Measurements from ENCODE around the gene RSPH10B2. TPM values are rescaled to one million over a fixed set of nuclear protein-coding genes. Genes with fewer than 3 reads are reported as not detected.
A peak's percentile ranks its signal among the peaks of the same experiment; 100 is the strongest.
"Not testable (repeated sequence)": the region's sequence is repeated elsewhere in the genome, so short reads cannot be mapped to it uniquely, and the experiment has no call there.

Gene RSPH10B2
- total and polyA plus RNA-seq, 2 donors (not counting 1 experiment from before 2014, with no cell fraction given): 0.02 to 0.66 TPM

- not testable (repeated sequence) for H3K27me3 ChIP-seq (ENCODE audit: control insufficient read depth, insufficient read depth, low read length); H3K9me3 ChIP-seq (ENCODE audit: control insufficient read depth, insufficient read depth, low read depth, low read length); H2AFZ ChIP-seq (ENCODE audit: low read length); H3K4me3 ChIP-seq (replicated peaks in 1 of 4; ENCODE audit: control extremely low read depth in 1 of 4, insufficient read depth in 1 of 4, low read depth in 3 of 4, low read length in 4 of 4); H3K79me2 ChIP-seq (ENCODE audit: control insufficient read depth, insufficient read depth, low read length); H4K20me1 ChIP-seq (ENCODE audit: control insufficient read depth, extremely low read depth, insufficient read depth, low read length); H3K9ac ChIP-seq (ENCODE audit: insufficient read depth, low read length); H3K4me1 ChIP-seq (ENCODE audit: control insufficient read depth, extremely low read depth, insufficient read depth, low read length); H3K27ac ChIP-seq (ENCODE audit: insufficient read depth, low read length); H3K36me3 ChIP-seq (ENCODE audit: control insufficient read depth, insufficient read depth, low read length); H3K4me2 ChIP-seq (ENCODE audit: extremely low read depth, insufficient read depth, low read length); DNase-seq (ENCODE audit: low read depth in 2 of 2)
Observed at GRCh38 chr7:6807959-6808358, 54.1 kb downstream of the RSPH10B2 start.

- not testable (repeated sequence) for H3K9me3 ChIP-seq (ENCODE audit: control insufficient read depth, insufficient read depth, low read depth, low read length); H3K9ac ChIP-seq (ENCODE audit: insufficient read depth, low read length); H4K20me1 ChIP-seq (ENCODE audit: control insufficient read depth, extremely low read depth, insufficient read depth, low read length); H3K4me3 ChIP-seq (replicated peaks in 1 of 4; ENCODE audit: control extremely low read depth in 1 of 4, insufficient read depth in 1 of 4, low read depth in 3 of 4, low read length in 4 of 4); H3K79me2 ChIP-seq (ENCODE audit: control insufficient read depth, insufficient read depth, low read length); H3K27ac ChIP-seq (ENCODE audit: insufficient read depth, low read length); H3K4me2 ChIP-seq (ENCODE audit: extremely low read depth, insufficient read depth, low read length); H3K4me1 ChIP-seq (ENCODE audit: control insufficient read depth, extremely low read depth, insufficient read depth, low read length); H3K36me3 ChIP-seq (ENCODE audit: control insufficient read depth, insufficient read depth, low read length); DNase-seq (ENCODE audit: low read depth in 2 of 2); H3K27me3 ChIP-seq (ENCODE audit: control insufficient read depth, insufficient read depth, low read length); H2AFZ ChIP-seq (ENCODE audit: low read length)
Observed at GRCh38 chr7:6813011-6813410, 59.1 kb downstream of the RSPH10B2 start.

GRCh38 chr7:6815470-6815869 lies 61.6 kb downstream of the RSPH10B2 start:
- not testable (repeated sequence) for DNase-seq (ENCODE audit: low read depth in 2 of 2); H3K79me2 ChIP-seq (ENCODE audit: control insufficient read depth, insufficient read depth, low read length); H3K4me2 ChIP-seq (ENCODE audit: extremely low read depth, insufficient read depth, low read length); H3K4me1 ChIP-seq (ENCODE audit: control insufficient read depth, extremely low read depth, insufficient read depth, low read length); H3K9me3 ChIP-seq (ENCODE audit: control insufficient read depth, insufficient read depth, low read depth, low read length); H3K36me3 ChIP-seq (ENCODE audit: control insufficient read depth, insufficient read depth, low read length); H4K20me1 ChIP-seq (ENCODE audit: control insufficient read depth, extremely low read depth, insufficient read depth, low read length); H3K27ac ChIP-seq (ENCODE audit: insufficient read depth, low read length); H3K4me3 ChIP-seq (replicated peaks in 1 of 4; ENCODE audit: control extremely low read depth in 1 of 4, insufficient read depth in 1 of 4, low read depth in 3 of 4, low read length in 4 of 4); H3K27me3 ChIP-seq (ENCODE audit: control insufficient read depth, insufficient read depth, low read length); H3K9ac ChIP-seq (ENCODE audit: insufficient read depth, low read length); H2AFZ ChIP-seq (ENCODE audit: low read length)

DNA sequence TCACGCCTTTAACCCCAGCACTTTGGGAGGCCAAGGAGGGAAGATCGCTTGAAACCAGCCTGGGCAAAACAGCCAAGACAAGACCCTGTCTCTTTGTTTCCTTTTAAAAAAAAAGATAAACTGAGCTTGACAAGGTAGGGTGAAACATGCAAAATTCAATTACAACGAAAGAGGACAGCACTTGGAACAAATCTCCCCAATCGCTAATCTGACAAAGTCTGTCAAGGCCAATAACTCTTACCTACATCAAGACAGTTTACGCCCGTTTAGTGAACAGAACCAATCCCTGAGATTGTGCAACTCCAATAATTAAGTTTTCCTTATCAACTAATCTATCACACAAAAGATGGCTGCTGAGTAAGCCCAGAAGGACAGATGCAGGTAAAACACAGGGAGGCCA lies 67.7 kb downstream of the RSPH10B2 start:
- H3K27me3 ChIP-seq (ENCODE audit: control insufficient read depth, insufficient read depth, low read length); H3K79me2 ChIP-seq (ENCODE audit: control insufficient read depth, insufficient read depth, low read length); H3K9ac ChIP-seq (ENCODE audit: insufficient read depth, low read length); H3K9me3 ChIP-seq (ENCODE audit: control insufficient read depth, insufficient read depth, low read depth, low read length); H3K27ac ChIP-seq (ENCODE audit: insufficient read depth, low read length); H3K4me1 ChIP-seq (ENCODE audit: control insufficient read depth, extremely low read depth, insufficient read depth, low read length); H4K20me1 ChIP-seq (ENCODE audit: control insufficient read depth, extremely low read depth, insufficient read depth, low read length); H3K4me3 ChIP-seq (replicated peaks in 1 of 4; ENCODE audit: control extremely low read depth in 1 of 4, insufficient read depth in 1 of 4, low read depth in 3 of 4, low read length in 4 of 4); H3K36me3 ChIP-seq (ENCODE audit: control insufficient read depth, insufficient read depth, low read length); DNase-seq (ENCODE audit: low read depth in 2 of 2); H2AFZ ChIP-seq (ENCODE audit: low read length); H3K4me2 ChIP-seq (ENCODE audit: extremely low read depth, insufficient read depth, low read length): not testable (repeated sequence)

DNA sequence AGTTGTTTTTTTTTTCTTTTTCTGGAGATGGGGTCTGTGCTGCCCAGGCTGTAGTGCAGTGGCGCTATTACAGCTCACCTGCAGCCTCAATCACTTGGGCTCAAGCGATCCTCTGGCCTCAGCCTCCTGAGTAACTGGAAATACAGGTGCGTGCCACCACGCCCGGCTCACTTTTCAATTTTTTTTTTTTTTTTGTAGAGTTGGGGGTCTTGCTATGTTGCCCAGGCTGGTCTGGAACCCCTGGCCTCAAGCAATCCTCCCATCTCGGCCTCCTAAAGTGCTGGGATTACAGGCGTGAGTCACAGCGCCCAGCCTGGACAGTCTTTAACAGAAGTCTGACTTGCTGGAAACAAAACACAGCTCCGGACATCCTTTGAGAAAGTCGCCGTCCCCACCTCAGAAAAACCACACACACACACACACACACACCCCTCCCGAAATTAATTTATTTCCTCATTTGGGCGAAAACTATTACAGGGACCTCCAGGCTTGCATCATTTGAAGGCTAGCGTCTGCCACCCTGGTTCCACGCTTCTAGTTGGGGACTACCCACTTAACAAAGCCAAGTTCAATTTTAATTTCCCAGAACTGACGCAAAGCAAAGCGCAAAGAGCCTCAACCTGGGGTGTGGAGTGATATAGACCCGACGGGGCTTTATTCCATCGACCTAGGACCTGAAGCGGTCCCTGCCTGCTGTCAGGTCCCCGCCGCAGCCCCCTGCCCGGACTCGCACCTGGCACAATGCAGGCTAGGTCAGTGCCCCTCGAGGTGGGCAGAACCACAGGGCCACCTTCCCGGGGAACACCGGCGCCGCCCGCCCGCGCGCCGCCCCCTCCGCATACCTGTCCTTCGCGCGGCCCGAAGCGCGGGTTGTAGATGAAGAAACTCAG lies 71.6 kb downstream of the RSPH10B2 start:
- H3K4me1 ChIP-seq (ENCODE audit: control insufficient read depth, extremely low read depth, insufficient read depth, low read length); H3K36me3 ChIP-seq (ENCODE audit: control insufficient read depth, insufficient read depth, low read length); H3K4me2 ChIP-seq (ENCODE audit: extremely low read depth, insufficient read depth, low read length); H3K9ac ChIP-seq (ENCODE audit: insufficient read depth, low read length); H3K27ac ChIP-seq (ENCODE audit: insufficient read depth, low read length); H3K79me2 ChIP-seq (ENCODE audit: control insufficient read depth, insufficient read depth, low read length); DNase-seq (ENCODE audit: low read depth in 2 of 2); H4K20me1 ChIP-seq (ENCODE audit: control insufficient read depth, extremely low read depth, insufficient read depth, low read length); H3K27me3 ChIP-seq (ENCODE audit: control insufficient read depth, insufficient read depth, low read length); H3K9me3 ChIP-seq (ENCODE audit: control insufficient read depth, insufficient read depth, low read depth, low read length); H2AFZ ChIP-seq (ENCODE audit: low read length): not testable (repeated sequence)
- peak overlapping the region in 2 of 4 experiments; percentile 14 to 52 for H3K4me3 ChIP-seq (replicated peaks in 1 of 4; ENCODE audit: control extremely low read depth in 1 of 4, insufficient read depth in 1 of 4, low read depth in 3 of 4, low read length in 4 of 4)

All from fibroblast of lung (primary cell).